ENCODE results near the gene TBC1D19. TPM values are rescaled to one million over a fixed set of nuclear protein-coding genes. Genes with fewer than 3 reads are reported as not detected.
A peak's percentile ranks its signal among the peaks of the same experiment; 100 is the strongest.

The TBC1D19 gene
- total and polyA plus RNA-seq, 2 of the 4 experiments (the other 2 are of a cell fraction) = 9.9 to 17.6 TPM

DNA sequence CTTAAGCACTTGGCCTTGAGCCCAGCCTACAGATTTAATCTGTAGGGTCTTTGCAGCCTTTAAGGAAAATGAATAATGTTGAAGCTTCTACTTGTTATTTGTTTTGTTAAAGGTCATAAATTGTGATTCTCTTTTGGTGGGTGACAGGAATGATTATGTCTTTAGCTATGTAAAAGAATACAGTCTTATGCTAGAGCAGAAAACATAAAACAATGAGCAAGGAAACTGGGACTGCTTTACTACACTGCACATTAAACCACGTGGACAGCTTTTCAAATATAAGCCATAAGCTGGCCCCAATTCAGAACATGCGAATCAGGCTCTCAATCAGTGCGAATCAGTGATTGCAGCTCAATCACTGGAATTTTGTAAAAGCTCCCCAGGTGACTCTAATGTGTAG lies 40.9 kb upstream of the TBC1D19 start:
- Histone ChIP-seq H3K27me3 (ENCODE audit: control insufficient read depth, insufficient read depth, low read length) (no peaks in the 10 kb centered on the region), H2AFZ (replicated peaks; ENCODE audit: low read length, poor library complexity) (no peak overlapping the region), H3K23ac (ENCODE audit: low read depth, low read length) (no peak overlapping the region), H3K9ac (ENCODE audit: low read depth, low read length) (no peak overlapping the region), H4K8ac (ENCODE audit: low read depth in 2 of 2, low read length in 2 of 2) (no peak overlapping the region), H3K4me2 (ENCODE audit: low read depth, low read length) (no peak overlapping the region; the same call in 1 of the 2 replicates), H3K18ac (ENCODE audit: low read depth, low read length) (no peak overlapping the region), H4K5ac (ENCODE audit: low read depth, low read length) (no peak overlapping the region), H3K4ac (ENCODE audit: low read depth, low read length) (no peak overlapping the region), H2BK5ac (ENCODE audit: low read depth, low read length, poor library complexity, severe bottlenecking) (no peak overlapping the region), H2BK20ac (ENCODE audit: low read depth, low read length) (no peak overlapping the region), H3K36me3 (ENCODE audit: control insufficient read depth, insufficient read depth, low read length) (no peaks in the 10 kb centered on the region), H3K56ac (ENCODE audit: extremely low read depth, insufficient read depth, low read length) (no peak overlapping the region), H2AK9ac (replicated peaks; ENCODE audit: low read depth, low read length, poor library complexity) (no peak overlapping the region), H3K14ac (replicated peaks; ENCODE audit: low read depth, low read length) (no peak overlapping the region), H3K9me3 (ENCODE audit: control insufficient read depth, insufficient read depth, low read length) (peaks cover 2% of the 10 kb centered on the region; the same call in 1 of the 2 replicates), H2AK5ac (ENCODE audit: low read depth, low read length) (no peak overlapping the region), H2BK120ac (ENCODE audit: low read depth, low read length) (no peak overlapping the region), H3K4me1 (ENCODE audit: control insufficient read depth, insufficient read depth, low read length) (no peaks in the 10 kb centered on the region), H4K20me1 (ENCODE audit: insufficient read depth, low read length) (no peaks in the 10 kb centered on the region), H3K9me1 (ENCODE audit: insufficient read depth, low read length) (0 out of 2 replicates have a peak, but pooled peaks cover 2% of the 10 kb centered on the region), H3K79me1 (ENCODE audit: low read depth in 1 of 2, low read length in 2 of 2) (no peaks in the 10 kb centered on the region), H2BK15ac (ENCODE audit: low read depth, low read length) (no peak overlapping the region), H4K91ac (ENCODE audit: insufficient read depth, low read depth, low read length) (no peak overlapping the region), H3K4me3 (ENCODE audit: insufficient read depth, low read depth, low read length) (no peak overlapping the region), H3K27ac (ENCODE audit: insufficient read depth, low read length) (no peak overlapping the region)
- intact Hi-C loops (cut with micrococcal nuclease) = no loop called here
- TF ChIP-seq RCOR1 (IDR thresholded peaks at IDR 0.05; ENCODE audit: insufficient replicate concordance, low read length) = no peak
- TF ChIP-seq, protein P1, sequence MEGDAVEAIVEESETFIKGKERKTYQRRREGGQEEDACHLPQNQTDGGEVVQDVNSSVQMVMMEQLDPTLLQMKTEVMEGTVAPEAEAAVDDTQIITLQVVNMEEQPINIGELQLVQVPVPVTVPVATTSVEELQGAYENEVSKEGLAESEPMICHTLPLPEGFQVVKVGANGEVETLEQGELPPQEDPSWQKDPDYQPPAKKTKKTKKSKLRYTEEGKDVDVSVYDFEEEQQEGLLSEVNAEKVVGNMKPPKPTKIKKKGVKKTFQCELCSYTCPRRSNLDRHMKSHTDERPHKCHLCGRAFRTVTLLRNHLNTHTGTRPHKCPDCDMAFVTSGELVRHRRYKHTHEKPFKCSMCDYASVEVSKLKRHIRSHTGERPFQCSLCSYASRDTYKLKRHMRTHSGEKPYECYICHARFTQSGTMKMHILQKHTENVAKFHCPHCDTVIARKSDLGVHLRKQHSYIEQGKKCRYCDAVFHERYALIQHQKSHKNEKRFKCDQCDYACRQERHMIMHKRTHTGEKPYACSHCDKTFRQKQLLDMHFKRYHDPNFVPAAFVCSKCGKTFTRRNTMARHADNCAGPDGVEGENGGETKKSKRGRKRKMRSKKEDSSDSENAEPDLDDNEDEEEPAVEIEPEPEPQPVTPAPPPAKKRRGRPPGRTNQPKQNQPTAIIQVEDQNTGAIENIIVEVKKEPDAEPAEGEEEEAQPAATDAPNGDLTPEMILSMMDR (conservative IDR thresholded peaks at IDR 0.05; ENCODE audit: low read depth, low read length) = no peak
- TF ChIP-seq SMC3 (IDR thresholded peaks at IDR 0.05; ENCODE audit: low read depth, low read length) = no peak
- no peak for TF ChIP-seq RFX5 (IDR thresholded peaks at IDR 0.05; ENCODE audit: low read depth, low read length)
- TF ChIP-seq CHD1 (IDR thresholded peaks at IDR 0.05; ENCODE audit: low read depth, low read length) = no peak
- no peak for TF ChIP-seq CEBPB (IDR thresholded peaks at IDR 0.05; ENCODE audit: low read depth, low read length)
- no peak for TF ChIP-seq MAFK (IDR thresholded peaks at IDR 0.05; ENCODE audit: low read depth, low read length)
- no peak for TF ChIP-seq FOS (IDR thresholded peaks at IDR 0.05; ENCODE audit: low read depth, low read length)
- no peak for TF ChIP-seq POLR2A (IDR thresholded peaks at IDR 0.05; ENCODE audit: low read depth, low read length)
- TF ChIP-seq RAD21 (IDR thresholded peaks at IDR 0.05; ENCODE audit: low read length) = no peak
- no peak for TF ChIP-seq BHLHE40 (IDR thresholded peaks at IDR 0.05; ENCODE audit: low read depth, low read length)
- TF ChIP-seq MXI1 (IDR thresholded peaks at IDR 0.05; ENCODE audit: borderline replicate concordance, low read depth, low read length) = no peak
- no peak for TF ChIP-seq ELK1 (IDR thresholded peaks at IDR 0.05; ENCODE audit: borderline replicate concordance, low read depth, low read length)
- dilution Hi-C loops (cut with HindIII; ENCODE audit: low sequenced_read_pairs, unreplicated experiment) = no loop called here
- in situ Hi-C loops (cut with MboI; ENCODE audit: low sequenced_read_pairs) = no loop called here
- POLR2A ChIA-PET (ENCODE audit: unreplicated experiment) = no interaction called here
- no CpG with 5 or more reads among the region's 3 CpGs for WGBS, 2 experiments (ENCODE audit: extremely low coverage in 2 of 2, insufficient read length in 1 of 2)
- CTCF ChIA-PET = no interaction called here
- no TSS peak for BruUV-seq (replicated peaks)
- ATAC-seq (ENCODE audit: low read depth) (peak; percentile 54), DNase-seq (peak; percentile 36)

Data from IMR-90 (cell line).